Measurements from ENCODE around the gene WSB1. TPM values are rescaled to one million over a fixed set of nuclear protein-coding genes. Genes with fewer than 3 reads are reported as not detected.

Gene WSB1
- total and polyA plus RNA-seq, 10 of the 15 experiments (the other 5 are each of a cell fraction or from before 2014, with no cell fraction given), result 26.6 to 458 (median 101) TPM

DNA sequence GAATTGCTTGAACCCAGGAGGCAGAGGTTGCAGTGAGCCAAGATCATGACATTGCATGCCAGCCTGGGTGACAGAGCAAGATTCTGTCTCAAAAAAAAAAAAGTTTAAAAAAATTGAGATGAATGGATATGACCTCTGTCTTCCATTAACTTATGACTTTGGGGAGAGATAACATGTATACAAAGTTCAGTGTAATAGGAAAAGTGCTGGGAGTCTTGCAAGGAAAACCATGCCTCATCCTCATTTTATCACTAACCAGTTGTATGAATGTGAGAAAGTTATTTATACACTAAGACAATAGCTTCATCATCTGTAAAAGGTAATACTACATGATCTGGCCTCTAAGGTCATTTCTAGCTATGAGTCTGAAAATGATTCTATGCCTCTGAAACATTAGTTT is 10.2 kb upstream of the WSB1 start:
- peaks cover 14% of the 10 kb centered on the region for H3K4me1 ChIP-seq (ENCODE audit: control insufficient read depth, insufficient read depth, low read length)
- RAD21 ChIA-PET (ENCODE audit: unreplicated experiment), result interaction anchor here (1.6 to 3.0 kb wide), 3 partner anchors 9 to 47 kb away, joined by 3 to 26 read pairs (median 11); partner anchors contain the start of gene WSB1
- intact Hi-C loops (cut with micrococcal nuclease; ENCODE audit: unreplicated experiment) (no loop called here), in situ Hi-C loops (cut with MboI) (loop anchor here (25.0 kb wide), 1 partner anchor 779 kb away; no protein-coding TSS in a partner anchor)
- POLR2A ChIA-PET, result interaction anchor here (0.9 to 3.4 kb wide), 2 partner anchors 10 to 17 kb away, joined by 3 to 26 read pairs; partner anchors contain the start of gene WSB1
- H3K27ac ChIP-seq (ENCODE audit: control insufficient read depth, insufficient read depth), result no peak overlapping the region
- no peak for DNase-seq (ENCODE audit: low read depth, low spot score)
- H3K79me2 ChIP-seq (ENCODE audit: control insufficient read depth, insufficient read depth, low read length), result no peaks in the 10 kb centered on the region
- H2AFZ ChIP-seq (ENCODE audit: control insufficient read depth, low read depth, low read length), result no peak overlapping the region
- BruUV-seq (replicated peaks), result no TSS peak
- no peak overlapping the region for H3K4me2 ChIP-seq (ENCODE audit: control insufficient read depth, insufficient read depth)
- H3K4me3 ChIP-seq, result no peak overlapping the region
- no peaks in the 10 kb centered on the region for H3K27me3 ChIP-seq (replicated peaks in 1 of 2; ENCODE audit: control insufficient read depth in 2 of 2, insufficient read depth in 2 of 2, low read length in 1 of 2)
- SMC1A ChIA-PET (ENCODE audit: uncharacterized antibody, unreplicated experiment), result interaction anchor here (0.7 to 2.0 kb wide), 5 partner anchors 9 to 66 kb away, joined by 3 to 9 read pairs (median 6); partner anchors contain the start of gene WSB1
- no peaks in the 10 kb centered on the region for H3K9me3 ChIP-seq (replicated peaks; ENCODE audit: control insufficient read depth, insufficient read depth, low read length)
- no peak overlapping the region for H3K9ac ChIP-seq (ENCODE audit: control insufficient read depth, insufficient read depth, low read length)
- ATAC-seq, result no peak
- no peak for FAIRE-seq
- CTCF ChIA-PET, result interaction anchor here (0.7 to 1.1 kb wide), 2 partner anchors 13 to 48 kb away, joined by 3 read pairs; no protein-coding TSS in a partner anchor
- H3K36me3 ChIP-seq (ENCODE audit: control insufficient read depth in 2 of 2, insufficient read depth in 2 of 2, low read length in 1 of 2), result no peaks in the 10 kb centered on the region
- no peaks in the 10 kb centered on the region for H4K20me1 ChIP-seq (ENCODE audit: control insufficient read depth, insufficient read depth)
- no peak for TF ChIP-seq FOS (IDR thresholded peaks at IDR 0.05; ENCODE audit: borderline replicate concordance, extremely low read depth, insufficient read length)
- TF ChIP-seq, protein P1, sequence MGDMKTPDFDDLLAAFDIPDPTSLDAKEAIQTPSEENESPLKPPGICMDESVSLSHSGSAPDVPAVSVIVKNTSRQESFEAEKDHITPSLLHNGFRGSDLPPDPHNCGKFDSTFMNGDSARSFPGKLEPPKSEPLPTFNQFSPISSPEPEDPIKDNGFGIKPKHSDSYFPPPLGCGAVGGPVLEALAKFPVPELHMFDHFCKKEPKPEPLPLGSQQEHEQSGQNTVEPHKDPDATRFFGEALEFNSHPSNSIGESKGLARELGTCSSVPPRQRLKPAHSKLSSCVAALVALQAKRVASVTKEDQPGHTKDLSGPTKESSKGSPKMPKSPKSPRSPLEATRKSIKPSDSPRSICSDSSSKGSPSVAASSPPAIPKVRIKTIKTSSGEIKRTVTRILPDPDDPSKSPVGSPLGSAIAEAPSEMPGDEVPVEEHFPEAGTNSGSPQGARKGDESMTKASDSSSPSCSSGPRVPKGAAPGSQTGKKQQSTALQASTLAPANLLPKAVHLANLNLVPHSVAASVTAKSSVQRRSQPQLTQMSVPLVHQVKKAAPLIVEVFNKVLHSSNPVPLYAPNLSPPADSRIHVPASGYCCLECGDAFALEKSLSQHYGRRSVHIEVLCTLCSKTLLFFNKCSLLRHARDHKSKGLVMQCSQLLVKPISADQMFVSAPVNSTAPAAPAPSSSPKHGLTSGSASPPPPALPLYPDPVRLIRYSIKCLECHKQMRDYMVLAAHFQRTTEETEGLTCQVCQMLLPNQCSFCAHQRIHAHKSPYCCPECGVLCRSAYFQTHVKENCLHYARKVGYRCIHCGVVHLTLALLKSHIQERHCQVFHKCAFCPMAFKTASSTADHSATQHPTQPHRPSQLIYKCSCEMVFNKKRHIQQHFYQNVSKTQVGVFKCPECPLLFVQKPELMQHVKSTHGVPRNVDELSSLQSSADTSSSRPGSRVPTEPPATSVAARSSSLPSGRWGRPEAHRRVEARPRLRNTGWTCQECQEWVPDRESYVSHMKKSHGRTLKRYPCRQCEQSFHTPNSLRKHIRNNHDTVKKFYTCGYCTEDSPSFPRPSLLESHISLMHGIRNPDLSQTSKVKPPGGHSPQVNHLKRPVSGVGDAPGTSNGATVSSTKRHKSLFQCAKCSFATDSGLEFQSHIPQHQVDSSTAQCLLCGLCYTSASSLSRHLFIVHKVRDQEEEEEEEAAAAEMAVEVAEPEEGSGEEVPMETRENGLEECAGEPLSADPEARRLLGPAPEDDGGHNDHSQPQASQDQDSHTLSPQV (IDR thresholded peaks at IDR 0.05), result no peak
- TF ChIP-seq NR2C1 (IDR thresholded peaks at IDR 0.05), result no peak
- TF ChIP-seq CHD4 (IDR thresholded peaks at IDR 0.05), result no peak
- no peak for TF ChIP-seq POLR2AphosphoS5 (IDR thresholded peaks at IDR 0.05; ENCODE audit: low read length)
- no peak for TF ChIP-seq ESRRA (IDR thresholded peaks at IDR 0.05; ENCODE audit: low read length)
- TF ChIP-seq ZNF622 (IDR thresholded peaks at IDR 0.05), result no peak
- no peak for TF ChIP-seq ZNF217 (IDR thresholded peaks at IDR 0.05)
- no peak for TF ChIP-seq MTA2 (IDR thresholded peaks at IDR 0.05; ENCODE audit: low read depth)
- TF ChIP-seq STAT1 (conservative IDR thresholded peaks at IDR 0.05), result no peak
- TF ChIP-seq RCOR1 (conservative IDR thresholded peaks at IDR 0.05; ENCODE audit: low read depth, low read length), result no peak
- no peak for TF ChIP-seq POLR2A (IDR thresholded peaks at IDR 0.05; ENCODE audit: low read depth, low read length)
- TF ChIP-seq, protein P2, sequence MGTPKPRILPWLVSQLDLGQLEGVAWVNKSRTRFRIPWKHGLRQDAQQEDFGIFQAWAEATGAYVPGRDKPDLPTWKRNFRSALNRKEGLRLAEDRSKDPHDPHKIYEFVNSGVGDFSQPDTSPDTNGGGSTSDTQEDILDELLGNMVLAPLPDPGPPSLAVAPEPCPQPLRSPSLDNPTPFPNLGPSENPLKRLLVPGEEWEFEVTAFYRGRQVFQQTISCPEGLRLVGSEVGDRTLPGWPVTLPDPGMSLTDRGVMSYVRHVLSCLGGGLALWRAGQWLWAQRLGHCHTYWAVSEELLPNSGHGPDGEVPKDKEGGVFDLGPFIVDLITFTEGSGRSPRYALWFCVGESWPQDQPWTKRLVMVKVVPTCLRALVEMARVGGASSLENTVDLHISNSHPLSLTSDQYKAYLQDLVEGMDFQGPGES (IDR thresholded peaks at IDR 0.05), result no peak
- no peak for TF ChIP-seq EGR1 (IDR thresholded peaks at IDR 0.05; ENCODE audit: borderline replicate concordance in 1 of 2, low read depth in 2 of 2, low read length in 2 of 2)
- TF ChIP-seq NFYB (IDR thresholded peaks at IDR 0.05; ENCODE audit: insufficient read depth, low read depth, low read length), result no peak
- TF ChIP-seq, protein P3, sequence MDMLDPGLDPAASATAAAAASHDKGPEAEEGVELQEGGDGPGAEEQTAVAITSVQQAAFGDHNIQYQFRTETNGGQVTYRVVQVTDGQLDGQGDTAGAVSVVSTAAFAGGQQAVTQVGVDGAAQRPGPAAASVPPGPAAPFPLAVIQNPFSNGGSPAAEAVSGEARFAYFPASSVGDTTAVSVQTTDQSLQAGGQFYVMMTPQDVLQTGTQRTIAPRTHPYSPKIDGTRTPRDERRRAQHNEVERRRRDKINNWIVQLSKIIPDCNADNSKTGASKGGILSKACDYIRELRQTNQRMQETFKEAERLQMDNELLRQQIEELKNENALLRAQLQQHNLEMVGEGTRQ (IDR thresholded peaks at IDR 0.05; ENCODE audit: borderline replicate concordance, low read depth, low read length), result no peak

Measured in GM12878 (cell line).